Liver (tissue), 9 donors: ENCODE data around the gene PRSS57. TPM values are rescaled to one million over a fixed set of nuclear protein-coding genes. Genes with fewer than 3 reads are reported as not detected.
A peak's percentile ranks its signal among the peaks of the same experiment; 100 is the strongest.

Source experiments
- DNase-seq: peaks from one replicate; pipeline ENCODE4 v3.0.0-alpha.2; 2017; ENCODE audit warnings: low spot score
- H3K27ac ChIP-seq, 2 donors: one replicate each; pipeline ENCODE4 v1.7.0; 2013; ENCODE audit warnings: inconsistent platforms in 2 of 2, low read length in 2 of 2, control low read depth in 1 of 2, low read depth in 1 of 2, mild to moderate bottlenecking in 1 of 2
- H3K27me3 ChIP-seq, 4 donors: one replicate each; pipeline versions ENCODE4 v1.6.1 to v1.7.0; 2013; ENCODE audit warnings: low read length in 3 of 4, inconsistent platforms in 1 of 4, mild to moderate bottlenecking in 1 of 4, moderate library complexity in 1 of 4; ENCODE audit not compliant: control insufficient read depth in 4 of 4, insufficient read depth in 4 of 4
- H3K36me3 ChIP-seq, 4 donors: one replicate each; pipeline versions ENCODE4 v1.6.1 to v1.7.0; 2013; ENCODE audit warnings: low read length in 3 of 4, mild to moderate bottlenecking in 3 of 4, low read depth in 1 of 4, moderate library complexity in 1 of 4; ENCODE audit not compliant: control insufficient read depth in 4 of 4, insufficient read depth in 3 of 4
- H3K4me1 ChIP-seq, 4 donors: one replicate each; pipeline versions ENCODE4 v1.6.1 to v1.7.0; 2013; ENCODE audit warnings: low read length in 3 of 4, mild to moderate bottlenecking in 3 of 4, moderate library complexity in 1 of 4; ENCODE audit not compliant: control insufficient read depth in 4 of 4, insufficient read depth in 4 of 4
- H3K4me3 ChIP-seq, 3 donors: one replicate each; pipeline versions ENCODE4 v1.6.1 to v1.7.0; 2013; ENCODE audit warnings: low read length in 3 of 3, control low read depth in 1 of 3, low read depth in 1 of 3, mild to moderate bottlenecking in 1 of 3
- H3K9ac ChIP-seq, 2 donors: one replicate each; pipeline ENCODE4 v1.7.0; 2013; ENCODE audit warnings: low read length in 2 of 2, mild to moderate bottlenecking in 2 of 2, moderate library complexity in 2 of 2, control low read depth in 1 of 2, low read depth in 1 of 2
- H3K9me3 ChIP-seq, 4 donors: one replicate each; pipeline versions ENCODE4 v1.6.1 to v1.7.0; 2013; ENCODE audit warnings: low read length in 3 of 4; ENCODE audit not compliant: control insufficient read depth in 4 of 4
- EGR1 ChIP-seq, 2 donors: IDR thresholded peaks; 2 replicates each; pipeline ENCODE4 v1.6.1; 2016 to 2018; ENCODE audit warnings: antibody characterized with exemption in 2 of 2, low read depth in 2 of 2
- FOXA1 ChIP-seq: IDR thresholded peaks from 2 replicates; pipeline ENCODE4 v1.6.1; 2016; ENCODE audit warnings: antibody characterized with exemption
- GABPA ChIP-seq, 2 donors: IDR thresholded peaks in 1 of 2; conservative IDR thresholded peaks in 1 of 2; 2 replicates each; pipeline ENCODE4 v1.6.1; 2016; ENCODE audit warnings: antibody characterized with exemption in 2 of 2, mild to moderate bottlenecking in 1 of 2, moderate library complexity in 1 of 2
- HNF4A ChIP-seq, 2 donors: conservative IDR thresholded peaks; 2 replicates each; pipeline ENCODE4 v1.6.1; 2016; ENCODE audit warnings: antibody characterized with exemption in 2 of 2, mild to moderate bottlenecking in 2 of 2
- JUND ChIP-seq, 2 donors: IDR thresholded peaks; 2 replicates each; pipeline ENCODE4 v1.6.1; 2016; ENCODE audit warnings: antibody characterized with exemption in 2 of 2
- NR2F2 ChIP-seq: IDR thresholded peaks from 2 replicates; pipeline ENCODE4 v1.6.1; 2016; ENCODE audit warnings: antibody characterized with exemption
- RAD21 ChIP-seq, 2 donors: IDR thresholded peaks; 2 replicates each; pipeline ENCODE4 v1.6.1; 2016; ENCODE audit warnings: antibody characterized with exemption in 2 of 2, mild to moderate bottlenecking in 2 of 2
- SP1 ChIP-seq: IDR thresholded peaks from 2 replicates; pipeline ENCODE4 v1.6.1; 2018; ENCODE audit warnings: antibody characterized with exemption, mild to moderate bottlenecking
- TAF1 ChIP-seq: conservative IDR thresholded peaks from 2 replicates; pipeline ENCODE4 v1.6.1; 2016; ENCODE audit warnings: antibody characterized with exemption, mild to moderate bottlenecking
- YY1 ChIP-seq: IDR thresholded peaks from 2 replicates; pipeline ENCODE4 v1.6.1; 2016; ENCODE audit warnings: antibody characterized with exemption, mild to moderate bottlenecking
- WGBS: extraction: QIAGEN DNeasy Blood & Tissue Kit; methylation state at CpG from one replicate; pipeline ENCODE4 v1.1.7; 2013; 5-methylcytosine and 5-hydroxymethylcytosine counted together
- polyA plus RNA-seq, 2 donors: library from polyadenylated mRNA; stranded (reverse) in 1 of 2; unstranded in 1 of 2; fragments of 200-250 nt in 1 of 2; fragments of >200 nt in 1 of 2; fragmentation: Nextera tagmentation in 1 of 2; extraction: Ambion mirVana in 1 of 2; gene quantifications; one replicate each; pipeline versions ENCODE4 v1.2.1 to v1.2.3, GENCODE V29; 2013 to 2015
- total RNA-seq, 2 donors: library from RNA; depleted of rRNA; stranded (reverse); fragments of >200 nt; gene quantifications; one replicate each; pipeline ENCODE4 v1.2.3, GENCODE V29; 2014
- TF ChIP-seq, protein P1 (sequence below): fragments of 150-350 bp; IDR thresholded peaks from 2 replicates; pipeline ENCODE4 v1.5.1; 2017; ENCODE audit warnings: improper control_type of control experiment, low read depth, low read length; ENCODE audit not compliant: missing input control
- TF ChIP-seq, protein P2 (sequence below): IDR thresholded peaks from 2 replicates; pipeline ENCODE4 v1.6.1; 2016; ENCODE audit warnings: antibody characterized with exemption
- donor health status: healthy.
- donor health status: healthy.
- donor health status: healthy.
- donor health status: healthy.
- donor health status: healthy.

Gene PRSS57
- total and polyA plus RNA-seq, 4 donors: 0.10 to 12.1 TPM; not detected in 2

DNA sequence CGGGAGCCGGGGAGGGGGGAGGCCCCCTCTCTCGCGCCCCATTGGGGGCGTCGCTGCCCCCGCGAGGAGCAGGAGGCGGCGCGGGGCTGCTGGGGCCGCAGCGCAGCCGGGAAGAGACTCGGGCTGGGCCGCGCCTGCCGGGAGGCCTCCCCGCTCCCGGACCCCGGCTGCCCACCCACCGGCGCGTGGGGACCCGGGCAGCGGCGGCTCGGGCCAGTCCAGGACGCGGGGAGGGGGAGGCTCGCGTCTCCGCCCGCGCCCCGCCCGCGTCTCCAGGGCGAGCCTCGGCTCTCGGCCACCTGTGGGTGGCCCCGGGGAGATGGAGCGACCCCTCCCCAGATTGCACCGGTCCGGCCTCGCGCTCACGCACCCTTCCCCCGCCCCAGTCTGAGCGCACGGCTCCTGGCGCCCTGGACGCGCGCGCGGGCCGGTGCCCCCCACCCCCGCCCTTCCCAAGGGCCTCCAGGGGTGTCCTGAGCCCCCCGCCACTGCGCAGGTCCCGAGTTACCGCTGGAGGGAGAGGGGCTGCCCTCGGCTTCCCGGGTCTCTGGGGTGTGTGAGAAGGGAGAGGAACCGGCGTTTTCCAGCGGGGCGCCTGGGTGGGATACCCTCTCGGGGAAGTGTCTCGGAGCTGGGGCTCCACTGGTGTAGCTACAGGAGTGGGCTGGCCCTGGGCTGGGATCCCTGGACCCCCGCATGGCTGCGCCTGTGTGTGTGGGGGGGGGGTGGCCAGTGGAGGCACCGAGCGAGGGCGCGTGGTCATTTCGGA, 14.1 kb upstream of the PRSS57 start:
- Histone ChIP-seq H3K9me3 (no peaks in the 10 kb centered on the region), H3K4me3 (peak overlapping the region in 2 of 3 donors; percentile 23 to 57), H3K4me1 (peaks cover 0 to 5% (median 1%) of the 10 kb centered on the region in 4 donors), H3K27me3 (peaks cover 0 to 4% (median 0%) of the 10 kb centered on the region in 4 donors), H3K36me3 (peaks cover 0 to 1% (median 0%) of the 10 kb centered on the region in 4 donors), H3K27ac (peak overlapping the region; percentile 33 to 50), H3K9ac (no peak overlapping the region)
- DNase-seq: no peak
- TF ChIP-seq, protein P1, sequence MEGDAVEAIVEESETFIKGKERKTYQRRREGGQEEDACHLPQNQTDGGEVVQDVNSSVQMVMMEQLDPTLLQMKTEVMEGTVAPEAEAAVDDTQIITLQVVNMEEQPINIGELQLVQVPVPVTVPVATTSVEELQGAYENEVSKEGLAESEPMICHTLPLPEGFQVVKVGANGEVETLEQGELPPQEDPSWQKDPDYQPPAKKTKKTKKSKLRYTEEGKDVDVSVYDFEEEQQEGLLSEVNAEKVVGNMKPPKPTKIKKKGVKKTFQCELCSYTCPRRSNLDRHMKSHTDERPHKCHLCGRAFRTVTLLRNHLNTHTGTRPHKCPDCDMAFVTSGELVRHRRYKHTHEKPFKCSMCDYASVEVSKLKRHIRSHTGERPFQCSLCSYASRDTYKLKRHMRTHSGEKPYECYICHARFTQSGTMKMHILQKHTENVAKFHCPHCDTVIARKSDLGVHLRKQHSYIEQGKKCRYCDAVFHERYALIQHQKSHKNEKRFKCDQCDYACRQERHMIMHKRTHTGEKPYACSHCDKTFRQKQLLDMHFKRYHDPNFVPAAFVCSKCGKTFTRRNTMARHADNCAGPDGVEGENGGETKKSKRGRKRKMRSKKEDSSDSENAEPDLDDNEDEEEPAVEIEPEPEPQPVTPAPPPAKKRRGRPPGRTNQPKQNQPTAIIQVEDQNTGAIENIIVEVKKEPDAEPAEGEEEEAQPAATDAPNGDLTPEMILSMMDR: no peak
- TF ChIP-seq HNF4A (conservative IDR thresholded peaks at IDR 0.05) (no peak), RAD21 (IDR thresholded peaks at IDR 0.05) (no peak), NR2F2 (no peak)
- TF ChIP-seq, protein P2, sequence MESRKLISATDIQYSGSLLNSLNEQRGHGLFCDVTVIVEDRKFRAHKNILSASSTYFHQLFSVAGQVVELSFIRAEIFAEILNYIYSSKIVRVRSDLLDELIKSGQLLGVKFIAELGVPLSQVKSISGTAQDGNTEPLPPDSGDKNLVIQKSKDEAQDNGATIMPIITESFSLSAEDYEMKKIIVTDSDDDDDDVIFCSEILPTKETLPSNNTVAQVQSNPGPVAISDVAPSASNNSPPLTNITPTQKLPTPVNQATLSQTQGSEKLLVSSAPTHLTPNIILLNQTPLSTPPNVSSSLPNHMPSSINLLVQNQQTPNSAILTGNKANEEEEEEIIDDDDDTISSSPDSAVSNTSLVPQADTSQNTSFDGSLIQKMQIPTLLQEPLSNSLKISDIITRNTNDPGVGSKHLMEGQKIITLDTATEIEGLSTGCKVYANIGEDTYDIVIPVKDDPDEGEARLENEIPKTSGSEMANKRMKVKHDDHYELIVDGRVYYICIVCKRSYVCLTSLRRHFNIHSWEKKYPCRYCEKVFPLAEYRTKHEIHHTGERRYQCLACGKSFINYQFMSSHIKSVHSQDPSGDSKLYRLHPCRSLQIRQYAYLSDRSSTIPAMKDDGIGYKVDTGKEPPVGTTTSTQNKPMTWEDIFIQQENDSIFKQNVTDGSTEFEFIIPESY: no peak
- WGBS: 5% methylated on average over 78 of the region's 78 CpGs

DNA sequence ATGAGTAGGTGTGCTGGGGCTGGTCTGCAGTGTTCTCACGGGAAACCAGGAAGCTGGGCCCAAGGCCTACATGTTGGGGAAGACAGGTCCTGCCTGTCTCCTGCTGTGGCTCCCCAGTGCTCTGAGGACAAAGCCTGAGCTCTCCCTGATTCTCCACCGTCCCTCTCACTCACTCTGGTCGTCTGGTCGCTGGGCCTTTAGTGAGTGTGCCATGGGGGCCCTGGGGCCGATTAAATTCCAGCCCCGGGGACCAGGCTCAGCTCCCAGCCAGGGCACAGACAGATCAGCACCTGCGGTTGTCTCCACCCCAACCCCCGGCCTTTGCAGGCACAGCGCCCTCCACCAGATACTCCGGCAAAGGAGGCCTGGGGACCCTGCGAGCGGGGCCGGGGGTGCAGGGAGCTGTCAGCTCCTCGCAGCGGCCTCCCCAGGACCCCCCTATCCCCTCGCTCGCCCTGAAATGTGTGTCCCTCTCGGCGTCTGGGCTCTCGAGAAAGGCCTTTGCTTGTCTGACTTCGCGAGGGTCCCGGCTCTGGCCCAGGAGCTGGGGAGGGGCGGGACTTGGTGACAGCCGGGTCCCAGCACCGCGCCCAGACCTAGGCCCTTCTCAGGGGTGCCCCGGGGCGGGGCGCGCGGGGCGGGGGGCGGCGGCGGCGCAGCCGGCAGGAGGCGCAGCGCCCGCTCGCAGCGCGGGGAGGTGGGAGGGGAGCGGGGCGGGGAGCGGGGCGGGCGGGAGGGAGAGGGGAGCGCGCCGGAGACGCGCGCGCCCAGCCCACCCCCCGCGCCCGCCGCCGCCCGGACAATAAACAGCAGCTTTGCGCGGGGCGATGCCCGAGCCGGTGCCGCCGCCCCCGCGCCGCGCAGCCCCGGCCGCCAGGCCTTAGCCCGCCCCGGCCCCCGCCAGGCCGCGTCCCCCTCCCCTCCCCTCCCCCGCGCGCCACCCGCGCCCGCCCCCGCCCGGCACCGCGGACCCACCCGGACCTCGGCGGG, 13.2 kb upstream of the PRSS57 start, which contains the start of gene PALM:
PALM (plus strand) TSS at position 782 of the 990 bp plus-strand sequence. CDS start 212 bp downstream, outside the sequence.
- Histone ChIP-seq H3K36me3 (peaks cover 0 to 1% (median 0%) of the 10 kb centered on the region in 4 donors), H3K27ac (peak within 1 kb of the TSS; percentile 33 to 50), H3K9me3 (no peaks in the 10 kb centered on the region), H3K9ac (no peak within 1 kb of the TSS), H3K4me1 (peaks cover 0 to 5% (median 4%) of the 10 kb centered on the region in 4 donors), H3K27me3 (peaks cover 0 to 4% (median 0%) of the 10 kb centered on the region in 4 donors), H3K4me3 (peak within 1 kb of the TSS in 2 of 3 donors; percentile 23 to 57)
- DNase-seq: no peak
- WGBS: 9% methylated on average over 91 of the region's 93 CpGs
- TF ChIP-seq, protein P2: no peak
- TF ChIP-seq FOXA1: no peak
- TF ChIP-seq GABPA (IDR thresholded peaks at IDR 0.05 in 1 of 2, conservative IDR thresholded peaks at IDR 0.05 in 1 of 2): no peak
- no peak for TF ChIP-seq TAF1
- no peak for TF ChIP-seq SP1
- no peak for TF ChIP-seq YY1
- TF ChIP-seq EGR1 (IDR thresholded peaks at IDR 0.05; ENCODE audit: low read depth in 2 of 2): no peak
- no peak for TF ChIP-seq JUND (IDR thresholded peaks at IDR 0.05)
